CD4-positive, alpha-beta T cell (primary cell): ENCODE results near the gene LEF1. TPM values are rescaled to one million over a fixed set of nuclear protein-coding genes. Genes with fewer than 3 reads are reported as not detected.

ENCODE experiments used
- ATAC-seq: fragments of 200-7000 bp; cut with Tn5 transposase; one replicate; pipeline ENCODE4 v1.10.0; 2022; ENCODE audit warnings: mild to moderate bottlenecking; ENCODE audit not compliant: poor library complexity
- CTCF ChIA-PET: fragments of 350-600 bp; sonication (Branson Sonifier 250); formaldehyde crosslinking; loops from one replicate; lab custom pipeline; 2021; ENCODE audit warnings: antibody characterized with exemption, inconsistent platforms; lab: Charles Lee
- POLR2A ChIA-PET: fragments of 350-600 bp; sonication (Branson Sonifier 250); formaldehyde crosslinking; loops from one replicate; lab custom pipeline; 2021; ENCODE audit warnings: antibody characterized with exemption, inconsistent platforms; lab: Charles Lee
- DNase-seq, 14 experiments: peaks; one replicate each; pipeline ENCODE4 v3.0.0-alpha.2; 2013 to 2020; ENCODE audit warnings: mixed read lengths in 2 of 14
- H3K27ac ChIP-seq, 2 donors: one replicate each; pipeline versions ENCODE4 v1.5.1 to v1.7.0; 2013; ENCODE audit warnings: low read length in 2 of 2, low read depth in 1 of 2, mild to moderate bottlenecking in 1 of 2
- H3K27me3 ChIP-seq, 2 experiments: 1 replicate in 1 of 2; 2 replicates in 1 of 2; pipeline versions ENCODE4 v1.6.1 to v1.7.0; 2013; ENCODE audit warnings: low read length in 2 of 2, control low read depth in 1 of 2, mild to moderate bottlenecking in 1 of 2, moderate library complexity in 1 of 2; ENCODE audit not compliant: insufficient read depth in 2 of 2, control insufficient read depth in 1 of 2
- H3K36me3 ChIP-seq: one replicate; pipeline ENCODE4 v1.6.1; 2013; ENCODE audit warnings: low read length, control low read depth; ENCODE audit not compliant: insufficient read depth
- H3K4me1 ChIP-seq: one replicate; pipeline ENCODE4 v1.6.1; 2013; ENCODE audit warnings: low read length, control low read depth; ENCODE audit not compliant: insufficient read depth
- H3K4me3 ChIP-seq: one replicate; pipeline ENCODE4 v1.5.1; 2013; ENCODE audit warnings: mild to moderate bottlenecking, low read length, moderate library complexity
- H3K9me3 ChIP-seq, 2 experiments: 1 replicate in 1 of 2; 2 replicates in 1 of 2; pipeline versions ENCODE4 v1.6.1 to v1.7.0; 2013; ENCODE audit warnings: low read length in 2 of 2, mild to moderate bottlenecking in 2 of 2, control low read depth in 1 of 2, moderate library complexity in 1 of 2; ENCODE audit not compliant: control insufficient read depth in 1 of 2, insufficient read depth in 1 of 2
- H3K27ac Mint-ChIP-seq: one replicate; pipeline ENCODE4 v1.8.0; 2020; ENCODE audit warnings: mixed read lengths
- H3K27me3 Mint-ChIP-seq: one replicate; pipeline ENCODE4 v1.8.0; 2021; ENCODE audit warnings: mixed read lengths
- H3K36me3 Mint-ChIP-seq: one replicate; pipeline ENCODE4 v1.8.0; 2021; ENCODE audit warnings: low read depth, mixed read lengths
- H3K4me1 Mint-ChIP-seq: one replicate; pipeline ENCODE4 v1.8.0; 2021; ENCODE audit warnings: low read depth, mixed read lengths
- H3K4me3 Mint-ChIP-seq: one replicate; pipeline ENCODE4 v1.8.0; 2020; ENCODE audit warnings: mild to moderate bottlenecking, mixed read lengths
- H3K9me3 Mint-ChIP-seq: one replicate; pipeline ENCODE4 v1.8.0; 2020; ENCODE audit warnings: mixed read lengths
- CTCF ChIP-seq: fragments of 200-600 bp; IDR thresholded peaks from one replicate; pipeline ENCODE4 v1.8.0; 2022; ENCODE audit warnings: antibody characterized with exemption, mild to moderate bottlenecking
- intact Hi-C, 2 experiments: fragments of 100-400 bp; cut with DNase I in 1 of 2; cut with micrococcal nuclease in 1 of 2; formaldehyde crosslinking; loops; one replicate each; pipeline versions ENCODE4 v1.15.1 to v1.9.0; 2023 to 2025; cut with DNase I, micrococcal nuclease
- total RNA-seq, 174 experiments: library from RNA in 2 of 174; stranded (reverse) in 2 of 174; gene quantifications; one replicate each; pipeline ENCODE4 v1.2.3 and lab custom pipeline; 2021 to 2026

The LEF1 gene
- total RNA-seq, 2 experiments from 2014 or later = 409 to 438 TPM

DNA sequence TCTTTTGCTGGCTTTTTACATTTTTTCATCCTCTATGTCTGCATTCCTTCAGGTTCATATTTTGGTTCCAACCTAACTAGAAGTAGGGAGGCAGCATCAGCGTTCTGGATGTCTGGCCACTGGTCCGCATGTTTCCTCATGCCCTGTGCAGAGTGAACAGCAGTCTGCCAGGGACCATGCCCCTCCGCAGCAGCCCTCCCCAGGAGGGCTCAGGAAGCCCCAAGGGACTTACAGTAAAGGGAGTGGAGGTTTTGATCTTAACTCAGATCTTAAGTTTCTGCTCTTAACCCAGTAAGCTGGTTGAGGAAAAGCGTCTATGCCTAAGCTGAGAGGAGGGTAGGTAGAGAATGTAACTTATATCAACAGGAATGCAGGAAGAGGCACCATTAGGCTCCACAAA lies 45.0 kb upstream of the LEF1 start:
- Mint-ChIP-seq H3K36me3 (peaks cover 34% of the 10 kb centered on the region), H3K4me3 (no peak overlapping the region), H3K4me1 (peaks cover 29% of the 10 kb centered on the region), H3K27me3 (no peaks in the 10 kb centered on the region), H3K9me3 (no peaks in the 10 kb centered on the region), H3K27ac (peak overlapping the region; percentile 49)
- TF ChIP-seq CTCF = no peak
- Histone ChIP-seq H3K36me3 (no peaks in the 10 kb centered on the region), H3K4me1 (no peaks in the 10 kb centered on the region), H3K9me3 (no peaks in the 10 kb centered on the region), H3K27me3 (no peaks in the 10 kb centered on the region), H3K27ac (no peak overlapping the region), H3K4me3 (no peak overlapping the region)
- CTCF ChIA-PET = interaction anchor here (0.6 kb wide), 1 partner anchor 115 kb away, joined by 4 read pairs; no protein-coding TSS in a partner anchor
- POLR2A ChIA-PET = no interaction called here
- DNase-seq (no peak), ATAC-seq (no peak)
- intact Hi-C loops = no loop called here

DNA sequence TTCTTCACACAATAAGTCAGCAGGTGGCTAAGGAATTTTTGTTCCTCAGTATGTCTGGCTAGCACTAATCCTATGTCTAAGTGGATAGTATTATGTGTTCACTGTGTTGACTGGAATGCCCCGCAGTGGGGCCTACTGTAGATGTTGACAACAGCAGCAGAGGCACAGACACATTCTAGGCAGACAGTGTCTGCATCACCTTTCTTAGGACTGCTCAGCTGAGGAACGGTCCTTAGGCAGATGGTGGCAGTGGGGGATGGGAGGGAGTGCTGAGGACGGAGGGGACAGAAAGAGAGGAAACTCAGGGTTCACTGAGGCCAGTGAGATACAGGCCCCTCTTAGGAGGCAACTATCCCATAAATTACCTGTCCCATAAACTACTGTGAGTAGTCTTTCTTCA lies 44.6 kb upstream of the LEF1 start:
- no peaks in the 10 kb centered on the region for H3K36me3 ChIP-seq
- peak overlapping the region; percentile 49 for H3K27ac Mint-ChIP-seq
- peaks cover 34% of the 10 kb centered on the region for H3K36me3 Mint-ChIP-seq
- no peaks in the 10 kb centered on the region for H3K27me3 Mint-ChIP-seq
- H3K4me1 Mint-ChIP-seq = peaks cover 29% of the 10 kb centered on the region
- no peaks in the 10 kb centered on the region for H3K4me1 ChIP-seq
- no peak overlapping the region for H3K27ac ChIP-seq
- no peak for ATAC-seq
- H3K27me3 ChIP-seq = no peaks in the 10 kb centered on the region
- no peaks in the 10 kb centered on the region for H3K9me3 Mint-ChIP-seq
- no peaks in the 10 kb centered on the region for H3K9me3 ChIP-seq
- TF ChIP-seq CTCF = no peak
- no peak for DNase-seq
- intact Hi-C loops = no loop called here
- H3K4me3 Mint-ChIP-seq = no peak overlapping the region
- POLR2A ChIA-PET = no interaction called here
- H3K4me3 ChIP-seq = no peak overlapping the region
- CTCF ChIA-PET = no interaction called here

- no peak for ATAC-seq
- no peak overlapping the region for H3K4me3 Mint-ChIP-seq
Observed at GRCh38 chr4:108210989-108211835, 42.5 kb upstream of the LEF1 start.

More at GRCh38 chr4:108210989-108211835, 42.5 kb upstream of the LEF1 start:
- peaks cover 29% of the 10 kb centered on the region for H3K4me1 Mint-ChIP-seq
- H3K27me3 ChIP-seq = no peaks in the 10 kb centered on the region
- no peaks in the 10 kb centered on the region for H3K36me3 ChIP-seq
- POLR2A ChIA-PET = no interaction called here
- no peak overlapping the region for H3K27ac Mint-ChIP-seq
- no peaks in the 10 kb centered on the region for H3K4me1 ChIP-seq
- CTCF ChIA-PET = no interaction called here
- no peak overlapping the region for H3K27ac ChIP-seq
- H3K36me3 Mint-ChIP-seq = peaks cover 30% of the 10 kb centered on the region
- H3K9me3 ChIP-seq = no peaks in the 10 kb centered on the region
- H3K27me3 Mint-ChIP-seq = no peaks in the 10 kb centered on the region
- no peak overlapping the region for H3K4me3 ChIP-seq
- TF ChIP-seq CTCF = no peak
- DNase-seq = no peak
- intact Hi-C loops = no loop called here
- no peaks in the 10 kb centered on the region for H3K9me3 Mint-ChIP-seq
